ENCODE data around the gene ASB7.

Gene ASB7

GRCh38 chr15:100694381-100695021 lies 92.1 kb downstream of the ASB7 start:
- no peak overlapping the region for H3K4me3 ChIP-seq (replicated peaks in 1 of 2; ENCODE audit: low read depth in 2 of 2, low read length in 2 of 2)
- TF ChIP-seq CTCF (IDR thresholded peaks at IDR 0.05; ENCODE audit: low read depth, low read length): no peak
- DNase-seq (ENCODE audit: low read depth in 2 of 2): peak in 1 of 2 donors; percentile 84

GRCh38 chr15:100695048-100695447 lies 92.7 kb downstream of the ASB7 start:
- TF ChIP-seq CTCF (IDR thresholded peaks at IDR 0.05; ENCODE audit: low read depth, low read length): no peak
- DNase-seq (ENCODE audit: low read depth in 2 of 2): peak in 1 of 2 donors; percentile 43
- H3K4me3 ChIP-seq (replicated peaks in 1 of 2; ENCODE audit: low read depth in 2 of 2, low read length in 2 of 2): no peak overlapping the region

GRCh38 chr15:100696452-100696851 lies 94.1 kb downstream of the ASB7 start:
- DNase-seq (ENCODE audit: low read depth in 2 of 2): peak; percentile 62 to 89
- no peak overlapping the region for H3K4me3 ChIP-seq (replicated peaks in 1 of 2; ENCODE audit: low read depth in 2 of 2, low read length in 2 of 2)
- no peak for TF ChIP-seq CTCF (IDR thresholded peaks at IDR 0.05; ENCODE audit: low read depth, low read length)

All from cardiac fibroblast (primary cell).